Thoracic aorta (tissue), 2 donors: ENCODE data around the gene DNAAF1. TPM values are rescaled to one million over a fixed set of nuclear protein-coding genes. Genes with fewer than 3 reads are reported as not detected.

Experiments used
- ATAC-seq: fragments of 150-250 bp; one replicate; pipeline ENCODE4 v1.8.0; 2017; ENCODE audit warnings: low read depth; ENCODE audit not compliant: insufficient number of reproducible peaks, low FRiP score
- DNase-seq: peaks from one replicate; pipeline ENCODE4 v3.0.0-alpha.2; 2020; ENCODE audit warnings: low spot score
- H3K27ac ChIP-seq, 2 donors: fragments of 200-600 bp; sonication (generic); 1 replicate in 1 of 2; 2 replicates in 1 of 2; pipeline ENCODE4 v1.5.1; 2016; ENCODE audit warnings: mild to moderate bottlenecking in 2 of 2, moderate library complexity in 2 of 2
- H3K27me3 ChIP-seq: fragments of 200-600 bp; sonication (generic); replicated peaks from 2 replicates; pipeline ENCODE4 v1.6.0; 2016; ENCODE audit warnings: mild to moderate bottlenecking; ENCODE audit not compliant: insufficient read depth
- H3K36me3 ChIP-seq: fragments of 200-600 bp; sonication (generic); one replicate; pipeline ENCODE4 v1.5.1; 2016
- H3K4me1 ChIP-seq, 2 donors: fragments of 200-600 bp; sonication (generic); 1 replicate in 1 of 2; 2 replicates in 1 of 2; pipeline versions ENCODE4 v1.5.1 to v1.6.0; 2016; ENCODE audit warnings: low read depth in 2 of 2, mild to moderate bottlenecking in 1 of 2; ENCODE audit not compliant: control insufficient read depth in 1 of 2
- H3K4me3 ChIP-seq: fragments of 200-600 bp; sonication (generic); 2 replicates; pipeline ENCODE4 v1.5.1; 2016; ENCODE audit warnings: mild to moderate bottlenecking
- H3K9me3 ChIP-seq: fragments of 200-600 bp; sonication (generic); 2 replicates; pipeline ENCODE4 v1.5.1; 2016
- total RNA-seq, 2 donors: library from RNA; depleted of rRNA; stranded (reverse); fragments of >200 nt; gene quantifications; one replicate each; pipeline versions ENCODE4 v1.1.0 to v1.2.3, GENCODE V29; 2016
- TF ChIP-seq, protein P1 (sequence below): fragments of 200-600 bp; sonication (generic); IDR thresholded peaks from one replicate; pipeline ENCODE4 v1.5.1; 2019; ENCODE audit warnings: antibody characterized with exemption

The DNAAF1 gene
- total RNA-seq, 2 donors from 2014 or later = not detected

DNA sequence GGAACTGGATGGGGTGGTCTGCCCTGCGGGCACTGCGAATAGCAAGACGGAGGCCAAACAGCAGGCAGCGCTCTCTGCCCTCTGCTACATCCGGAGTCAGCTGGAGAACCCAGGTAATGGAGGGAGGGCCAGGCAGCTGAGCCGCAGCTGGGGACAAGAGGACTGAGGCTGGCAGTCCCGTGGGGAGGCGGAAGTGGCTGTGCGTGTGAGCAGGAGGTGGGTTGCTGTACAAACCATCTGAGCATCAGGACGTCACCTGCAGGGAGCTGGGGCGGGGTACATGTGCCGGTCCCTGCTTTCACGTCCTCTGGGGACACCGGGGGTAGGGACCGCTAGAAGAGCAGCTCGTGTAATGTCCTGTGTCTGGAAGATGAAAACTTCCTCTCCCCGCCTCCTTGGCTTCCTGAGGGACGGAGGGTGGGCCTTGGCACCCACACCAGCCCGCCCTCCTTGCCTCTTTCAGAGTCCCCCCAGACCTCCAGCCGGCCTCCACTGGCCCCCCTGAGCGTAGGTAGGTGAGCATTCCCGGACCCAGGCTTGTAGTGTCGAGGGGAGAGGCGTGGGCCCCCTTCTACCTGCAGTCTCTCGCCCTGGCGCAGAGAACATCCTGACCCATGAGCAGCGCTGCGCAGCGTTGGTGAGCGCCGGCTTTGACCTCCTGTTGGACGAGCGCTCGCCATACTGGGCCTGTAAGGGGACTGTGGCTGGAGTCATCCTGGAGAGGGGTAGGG, 49.5 kb downstream of the DNAAF1 start:
- no peaks in the 10 kb centered on the region for H3K27me3 ChIP-seq
- no peaks in the 10 kb centered on the region for H3K4me1 ChIP-seq
- TF ChIP-seq, protein P1, sequence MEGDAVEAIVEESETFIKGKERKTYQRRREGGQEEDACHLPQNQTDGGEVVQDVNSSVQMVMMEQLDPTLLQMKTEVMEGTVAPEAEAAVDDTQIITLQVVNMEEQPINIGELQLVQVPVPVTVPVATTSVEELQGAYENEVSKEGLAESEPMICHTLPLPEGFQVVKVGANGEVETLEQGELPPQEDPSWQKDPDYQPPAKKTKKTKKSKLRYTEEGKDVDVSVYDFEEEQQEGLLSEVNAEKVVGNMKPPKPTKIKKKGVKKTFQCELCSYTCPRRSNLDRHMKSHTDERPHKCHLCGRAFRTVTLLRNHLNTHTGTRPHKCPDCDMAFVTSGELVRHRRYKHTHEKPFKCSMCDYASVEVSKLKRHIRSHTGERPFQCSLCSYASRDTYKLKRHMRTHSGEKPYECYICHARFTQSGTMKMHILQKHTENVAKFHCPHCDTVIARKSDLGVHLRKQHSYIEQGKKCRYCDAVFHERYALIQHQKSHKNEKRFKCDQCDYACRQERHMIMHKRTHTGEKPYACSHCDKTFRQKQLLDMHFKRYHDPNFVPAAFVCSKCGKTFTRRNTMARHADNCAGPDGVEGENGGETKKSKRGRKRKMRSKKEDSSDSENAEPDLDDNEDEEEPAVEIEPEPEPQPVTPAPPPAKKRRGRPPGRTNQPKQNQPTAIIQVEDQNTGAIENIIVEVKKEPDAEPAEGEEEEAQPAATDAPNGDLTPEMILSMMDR = no peak
- DNase-seq = no peak
- H3K4me3 ChIP-seq = no peak overlapping the region
- H3K27ac ChIP-seq = no peak overlapping the region
- no peaks in the 10 kb centered on the region for H3K9me3 ChIP-seq
- no peak for ATAC-seq
- H3K36me3 ChIP-seq = no peaks in the 10 kb centered on the region

DNA sequence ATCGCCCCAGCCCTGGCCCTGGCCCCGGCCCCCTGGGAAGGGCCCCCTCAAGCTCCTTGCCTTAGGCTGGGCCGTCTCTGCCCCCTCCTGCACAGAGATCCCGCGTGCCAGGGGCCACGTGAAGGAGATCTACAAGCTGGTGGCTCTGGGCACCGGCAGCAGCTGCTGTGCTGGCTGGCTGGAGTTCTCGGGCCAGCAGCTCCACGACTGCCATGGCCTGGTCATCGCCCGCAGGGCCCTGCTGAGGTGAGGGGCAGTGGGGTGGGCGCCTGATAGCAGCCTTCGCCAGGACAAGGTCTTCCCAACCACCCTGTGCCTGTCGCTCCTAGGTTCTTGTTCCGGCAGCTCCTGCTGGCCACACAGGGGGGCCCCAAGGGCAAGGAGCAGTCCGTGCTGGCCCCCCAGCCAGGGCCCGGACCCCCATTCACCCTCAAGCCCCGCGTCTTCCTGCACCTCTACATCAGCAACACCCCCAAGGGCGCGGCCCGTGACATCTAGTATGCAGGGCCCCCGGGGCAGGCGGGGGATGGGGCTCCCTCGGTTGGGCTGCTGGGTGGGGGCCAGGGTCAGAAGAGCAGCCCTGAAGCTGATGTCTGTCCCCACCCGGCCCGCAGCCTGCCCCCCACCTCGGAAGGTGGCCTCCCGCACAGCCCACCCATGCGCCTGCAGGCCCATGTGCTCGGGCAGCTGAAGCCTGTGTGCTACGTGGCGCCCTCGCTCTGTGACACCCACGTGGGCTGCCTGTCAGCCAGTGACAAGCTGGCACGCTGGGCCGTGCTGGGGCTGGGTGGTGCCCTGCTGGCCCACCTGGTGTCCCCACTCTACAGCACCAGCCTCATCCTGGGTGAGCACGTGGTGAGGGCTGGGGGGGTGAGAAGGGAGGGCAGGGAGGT, 50.3 kb downstream of the DNAAF1 start:
- ATAC-seq (no peak), DNase-seq (no peak)
- TF ChIP-seq, protein P1 = no peak
- Histone ChIP-seq H3K27ac (no peak overlapping the region), H3K27me3 (no peaks in the 10 kb centered on the region), H3K4me1 (no peaks in the 10 kb centered on the region), H3K9me3 (no peaks in the 10 kb centered on the region), H3K36me3 (no peaks in the 10 kb centered on the region), H3K4me3 (no peak overlapping the region)

DNA sequence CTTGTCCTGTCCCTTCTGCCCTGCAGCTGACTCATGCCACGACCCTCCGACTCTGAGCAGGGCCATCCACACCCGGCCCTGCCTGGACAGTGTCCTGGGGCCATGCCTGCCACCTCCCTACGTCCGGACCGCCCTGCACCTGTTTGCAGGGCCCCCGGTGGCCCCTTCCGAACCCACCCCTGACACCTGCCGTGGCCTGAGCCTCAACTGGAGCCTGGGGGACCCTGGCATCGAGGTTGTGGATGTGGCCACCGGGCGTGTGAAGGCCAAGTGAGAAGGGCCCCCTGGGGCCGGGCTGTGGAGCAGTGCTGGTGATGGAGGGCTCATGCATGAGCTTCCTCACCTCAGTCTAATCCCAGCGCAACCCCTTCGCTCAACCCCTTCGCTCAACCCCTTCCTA, 51.0 kb downstream of the DNAAF1 start:
- Histone ChIP-seq H3K36me3 (no peaks in the 10 kb centered on the region), H3K27me3 (no peaks in the 10 kb centered on the region), H3K4me3 (no peak overlapping the region), H3K4me1 (no peaks in the 10 kb centered on the region), H3K27ac (no peak overlapping the region), H3K9me3 (no peaks in the 10 kb centered on the region)
- TF ChIP-seq, protein P1 = no peak
- no peak for DNase-seq
- no peak for ATAC-seq

DNA sequence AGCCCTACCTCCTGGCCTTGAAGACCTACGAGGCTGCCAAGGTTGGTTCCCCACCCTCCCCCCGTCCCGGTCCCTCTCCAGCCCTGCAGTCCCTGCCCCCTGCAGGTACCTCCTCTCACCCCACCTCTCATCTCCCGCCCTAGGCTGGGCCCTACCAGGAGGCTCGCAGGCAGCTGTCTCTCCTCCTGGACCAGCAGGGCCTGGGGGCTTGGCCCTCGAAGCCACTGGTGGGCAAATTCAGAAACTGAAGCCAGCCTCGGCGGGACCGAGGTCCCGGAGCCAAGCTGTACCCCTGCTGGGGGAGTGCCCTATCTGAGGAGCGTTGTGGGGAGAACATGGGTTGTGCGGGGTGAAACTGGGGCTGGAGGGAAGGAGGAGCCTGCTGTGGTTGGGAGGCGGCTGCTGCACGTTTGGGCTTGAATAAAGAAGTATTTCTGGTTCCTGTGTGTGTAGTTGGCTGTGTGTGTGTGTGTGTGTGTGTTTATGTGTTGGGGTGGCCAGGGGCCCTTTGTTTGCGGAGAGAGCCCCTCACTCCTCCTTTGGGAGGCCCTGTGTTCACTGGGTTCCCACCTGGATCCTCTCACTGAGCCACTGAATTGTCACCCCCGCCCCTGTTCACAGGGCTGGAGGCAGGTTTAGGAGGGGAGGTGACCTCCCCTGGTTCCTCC, 51.8 kb downstream of the DNAAF1 start:
- H3K4me3 ChIP-seq = no peak overlapping the region
- TF ChIP-seq, protein P1 = no peak
- no peak overlapping the region for H3K27ac ChIP-seq
- ATAC-seq (no peak), DNase-seq (no peak)
- H3K36me3 ChIP-seq = no peaks in the 10 kb centered on the region
- no peaks in the 10 kb centered on the region for H3K4me1 ChIP-seq
- no peaks in the 10 kb centered on the region for H3K27me3 ChIP-seq
- no peaks in the 10 kb centered on the region for H3K9me3 ChIP-seq
